ENCODE data around the gene PRTN3. TPM values are rescaled to one million over a fixed set of nuclear protein-coding genes. Genes with fewer than 3 reads are reported as not detected.

The PRTN3 gene
- total RNA-seq, 1 experiment from 2014 or later, result 2.7 TPM

- Histone ChIP-seq H3K9me3 (ENCODE audit: control insufficient read depth in 1 of 2, insufficient read depth in 1 of 2, low read depth in 1 of 2, low read length in 2 of 2) (no peaks in the 10 kb centered on the region), H2AFZ (ENCODE audit: low read depth, low read length, poor library complexity, severe bottlenecking) (no peak overlapping the region), H3K4me3 (replicated peaks in 1 of 2; ENCODE audit: low read depth in 1 of 2, low read length in 2 of 2) (no peak overlapping the region), H3K36me3 (ENCODE audit: control insufficient read depth in 1 of 2, insufficient read depth in 2 of 2, low read length in 2 of 2) (peaks cover 4 to 10% of the 10 kb centered on the region in 2 experiments; a peak in 2 of 4 replicates), H3K4me1 (ENCODE audit: control insufficient read depth in 1 of 2, insufficient read depth in 2 of 2, low read length in 2 of 2) (peaks cover 9 to 18% of the 10 kb centered on the region in 2 experiments), H3K4me2 (ENCODE audit: low read length) (no peak overlapping the region), H3K79me2 (ENCODE audit: insufficient read depth, low read length) (no peaks in the 10 kb centered on the region), H3K27ac (ENCODE audit: low read depth, low read length) (no peak overlapping the region; the same call in 1 of the 2 replicates), H3K9ac (ENCODE audit: low read length) (no peak overlapping the region), H4K20me1 (ENCODE audit: insufficient read depth) (no peaks in the 10 kb centered on the region), H3K27me3 (ENCODE audit: insufficient read depth, low read length) (no peaks in the 10 kb centered on the region), H3K9me2 (ENCODE audit: insufficient read depth) (no peaks in the 10 kb centered on the region)
- DNase-seq (ENCODE audit: low read depth, low spot score) (no peak), ATAC-seq (no peak)
- ChIA-PET RAD21 (ENCODE audit: low non-redundant PET in 1 of 2, low total read pairs in 2 of 2, uncharacterized antibody in 2 of 2, unreplicated experiment in 2 of 2) (interaction anchor here in 1 of 2 experiments (0.6 kb wide), 1 partner anchor 18 kb away, joined by 3 read pairs; no protein-coding TSS in a partner anchor), CTCF (interaction anchor here (0.6 kb wide), 1 partner anchor 108 kb away, joined by 4 read pairs; no protein-coding TSS in a partner anchor), POLR2A (no interaction called here)
- TF ChIP-seq POLR2AphosphoS5 (IDR thresholded peaks at IDR 0.05; ENCODE audit: low read depth, low read length) (peak; percentile 36), ELF1 (IDR thresholded peaks at IDR 0.05; ENCODE audit: borderline replicate concordance, low read depth) (no peak)
- intact Hi-C loops (cut with micrococcal nuclease), result no loop called here
- BruUV-seq (replicated peaks), result no TSS peak
Measured at GRCh38 chr19:875265-875879, 34.6 kb downstream of the PRTN3 start.

- POLR2A ChIA-PET, result no interaction called here
- CTCF ChIA-PET, result no interaction called here
- Histone ChIP-seq H3K4me2 (ENCODE audit: low read length) (no peak overlapping the region), H3K9me2 (ENCODE audit: insufficient read depth) (no peaks in the 10 kb centered on the region), H3K36me3 (ENCODE audit: control insufficient read depth in 1 of 2, insufficient read depth in 2 of 2, low read length in 2 of 2) (peaks cover 0 to 6% of the 10 kb centered on the region in 2 experiments; a peak in 1 of 4 replicates), H2AFZ (ENCODE audit: low read depth, low read length, poor library complexity, severe bottlenecking) (no peak overlapping the region), H3K4me1 (ENCODE audit: control insufficient read depth in 1 of 2, insufficient read depth in 2 of 2, low read length in 2 of 2) (peaks cover 9 to 18% of the 10 kb centered on the region in 2 experiments), H3K27ac (ENCODE audit: low read depth, low read length) (no peak overlapping the region), H4K20me1 (ENCODE audit: insufficient read depth) (no peaks in the 10 kb centered on the region), H3K27me3 (ENCODE audit: insufficient read depth, low read length) (no peaks in the 10 kb centered on the region), H3K9me3 (ENCODE audit: control insufficient read depth in 1 of 2, insufficient read depth in 1 of 2, low read depth in 1 of 2, low read length in 2 of 2) (no peaks in the 10 kb centered on the region), H3K9ac (ENCODE audit: low read length) (no peak overlapping the region), H3K79me2 (ENCODE audit: insufficient read depth, low read length) (no peaks in the 10 kb centered on the region), H3K4me3 (replicated peaks in 1 of 2; ENCODE audit: low read depth in 1 of 2, low read length in 2 of 2) (no peak overlapping the region)
- no peak for TF ChIP-seq REST (IDR thresholded peaks at IDR 0.05; ENCODE audit: low read depth)
- TF ChIP-seq POLR2AphosphoS5 (IDR thresholded peaks at IDR 0.05; ENCODE audit: low read depth, low read length), result no peak
- no peak for TF ChIP-seq ZBTB33 (IDR thresholded peaks at IDR 0.05; ENCODE audit: extremely low read depth, insufficient replicate concordance, low read length)
- ATAC-seq, result no peak
- DNase-seq (ENCODE audit: low read depth, low spot score), result no peak
- RAD21 ChIA-PET (ENCODE audit: low non-redundant PET in 1 of 2, low total read pairs in 2 of 2, uncharacterized antibody in 2 of 2, unreplicated experiment in 2 of 2), result no interaction called here
- intact Hi-C loops (cut with micrococcal nuclease), result no loop called here
- BruUV-seq (replicated peaks), result no TSS peak
Measured at GRCh38 chr19:876089-876488, 35.3 kb downstream of the PRTN3 start.

All from HCT116 (cell line).